ENCODE data around the gene PRKCA. TPM values are rescaled to one million over a fixed set of nuclear protein-coding genes. Genes with fewer than 3 reads are reported as not detected.

PRKCA gene
- total RNA-seq, 1 donor from 2014 or later, result 5.6 TPM

DNA sequence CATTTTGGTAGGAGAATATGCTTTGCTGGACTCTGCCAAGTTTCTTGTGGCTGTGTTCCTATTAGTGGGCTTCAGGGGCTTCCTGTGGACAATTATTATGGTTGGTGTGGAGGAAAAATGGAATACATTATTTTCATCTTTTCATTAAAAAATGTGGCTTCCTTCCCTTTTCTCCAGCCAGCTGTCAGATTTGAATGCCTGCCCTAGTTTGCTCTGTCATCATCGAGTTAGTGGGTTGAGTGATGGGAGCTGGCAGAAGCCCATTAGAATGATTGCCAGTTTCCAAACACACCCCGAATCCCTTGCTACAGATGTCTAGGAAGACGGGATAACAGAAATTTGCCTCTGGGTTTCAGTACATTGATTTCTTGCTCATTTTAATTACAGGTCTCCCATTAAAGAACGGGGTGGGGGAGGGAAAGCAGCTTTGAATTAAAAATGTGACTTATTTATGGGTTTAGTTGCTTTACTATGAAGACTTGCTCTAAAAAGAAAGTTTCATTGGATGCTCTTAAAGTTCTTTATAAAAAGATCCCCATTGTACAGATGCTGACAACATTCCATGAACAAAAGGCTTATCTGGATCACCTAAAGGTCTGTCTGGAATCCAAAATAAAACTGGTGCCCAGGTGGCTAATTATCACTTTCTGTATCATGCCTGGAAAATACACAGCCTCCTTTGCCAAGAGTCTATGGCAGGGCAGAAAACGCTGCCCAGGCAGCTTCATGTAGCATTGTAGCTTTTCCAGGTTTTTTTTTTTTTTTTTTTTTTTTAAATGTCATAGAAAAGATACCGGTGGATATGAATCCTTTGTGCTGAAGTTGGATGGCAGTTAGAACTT, 103.6 kb downstream of the PRKCA start:
- Histone ChIP-seq H3K27ac (replicated peaks) (no peak overlapping the region), H3K4me3 (no peak overlapping the region), H3K9me3 (replicated peaks) (no peaks in the 10 kb centered on the region), H3K4me1 (peaks cover 22% of the 10 kb centered on the region), H3K36me3 (no peaks in the 10 kb centered on the region), H3K27me3 (ENCODE audit: low read depth) (no peaks in the 10 kb centered on the region)
- intact Hi-C loops (cut with micrococcal nuclease), result no loop called here
- TF ChIP-seq, protein P1, sequence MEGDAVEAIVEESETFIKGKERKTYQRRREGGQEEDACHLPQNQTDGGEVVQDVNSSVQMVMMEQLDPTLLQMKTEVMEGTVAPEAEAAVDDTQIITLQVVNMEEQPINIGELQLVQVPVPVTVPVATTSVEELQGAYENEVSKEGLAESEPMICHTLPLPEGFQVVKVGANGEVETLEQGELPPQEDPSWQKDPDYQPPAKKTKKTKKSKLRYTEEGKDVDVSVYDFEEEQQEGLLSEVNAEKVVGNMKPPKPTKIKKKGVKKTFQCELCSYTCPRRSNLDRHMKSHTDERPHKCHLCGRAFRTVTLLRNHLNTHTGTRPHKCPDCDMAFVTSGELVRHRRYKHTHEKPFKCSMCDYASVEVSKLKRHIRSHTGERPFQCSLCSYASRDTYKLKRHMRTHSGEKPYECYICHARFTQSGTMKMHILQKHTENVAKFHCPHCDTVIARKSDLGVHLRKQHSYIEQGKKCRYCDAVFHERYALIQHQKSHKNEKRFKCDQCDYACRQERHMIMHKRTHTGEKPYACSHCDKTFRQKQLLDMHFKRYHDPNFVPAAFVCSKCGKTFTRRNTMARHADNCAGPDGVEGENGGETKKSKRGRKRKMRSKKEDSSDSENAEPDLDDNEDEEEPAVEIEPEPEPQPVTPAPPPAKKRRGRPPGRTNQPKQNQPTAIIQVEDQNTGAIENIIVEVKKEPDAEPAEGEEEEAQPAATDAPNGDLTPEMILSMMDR (IDR thresholded peaks at IDR 0.05; ENCODE audit: borderline replicate concordance), result no peak
- DNase-seq, result no peak

DNA sequence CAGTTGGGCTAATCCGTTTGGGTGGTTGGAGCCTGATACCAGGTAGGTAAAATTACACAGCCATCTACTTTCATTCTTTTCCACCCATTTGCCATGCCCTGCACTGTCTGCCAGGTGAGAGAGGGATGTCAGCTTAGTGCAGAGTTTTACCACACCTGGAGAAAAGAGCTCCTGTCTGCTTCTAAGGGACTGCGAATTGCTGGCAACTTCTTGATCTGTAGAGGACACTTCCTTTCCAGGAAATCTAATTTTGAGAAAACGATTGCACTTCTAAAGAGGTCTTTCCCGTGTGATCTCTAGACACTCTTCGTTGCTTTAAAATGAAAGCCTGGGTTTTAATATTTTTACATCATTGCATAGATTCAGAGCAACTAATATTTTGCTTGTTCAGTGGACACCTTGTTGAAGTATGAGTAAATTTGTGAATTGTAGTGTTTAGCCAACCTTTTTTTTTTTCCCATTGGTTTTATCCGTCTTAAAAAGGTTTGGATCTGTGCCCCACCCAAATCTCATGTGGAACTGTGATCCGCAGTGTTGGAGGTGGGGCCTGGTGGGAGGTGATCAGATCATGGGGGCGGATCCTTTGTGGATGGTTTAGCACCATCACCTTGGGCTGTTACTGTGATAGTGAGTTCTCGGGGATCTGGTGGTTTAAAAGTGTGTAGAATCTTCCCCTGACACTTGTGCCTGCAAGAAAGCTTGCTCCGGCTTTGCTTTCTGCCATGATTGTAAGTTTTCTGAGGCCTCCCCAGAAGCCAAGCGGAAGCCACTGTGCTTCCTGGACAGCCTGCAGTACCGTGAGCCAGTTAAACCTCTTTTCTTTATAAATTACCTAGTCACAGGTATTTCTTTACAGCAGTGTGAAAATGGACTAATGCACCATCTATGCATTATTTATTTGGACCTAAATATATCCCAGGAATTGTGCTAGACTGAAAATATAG, 104.6 kb downstream of the PRKCA start:
- DNase-seq, result no peak
- no peaks in the 10 kb centered on the region for H3K27me3 ChIP-seq (ENCODE audit: low read depth)
- no peaks in the 10 kb centered on the region for H3K9me3 ChIP-seq (replicated peaks)
- no peak overlapping the region for H3K4me3 ChIP-seq
- TF ChIP-seq, protein P1 (IDR thresholded peaks at IDR 0.05; ENCODE audit: borderline replicate concordance), result no peak
- H3K4me1 ChIP-seq, result peaks cover 22% of the 10 kb centered on the region
- no peak overlapping the region for H3K27ac ChIP-seq (replicated peaks)
- H3K36me3 ChIP-seq, result no peaks in the 10 kb centered on the region
- intact Hi-C loops (cut with micrococcal nuclease), result no loop called here

- TF ChIP-seq, protein P1 (IDR thresholded peaks at IDR 0.05; ENCODE audit: borderline replicate concordance), result no peak
Observed at GRCh38 chr17:66407864-66408263, 105.5 kb downstream of the PRKCA start.

DNA sequence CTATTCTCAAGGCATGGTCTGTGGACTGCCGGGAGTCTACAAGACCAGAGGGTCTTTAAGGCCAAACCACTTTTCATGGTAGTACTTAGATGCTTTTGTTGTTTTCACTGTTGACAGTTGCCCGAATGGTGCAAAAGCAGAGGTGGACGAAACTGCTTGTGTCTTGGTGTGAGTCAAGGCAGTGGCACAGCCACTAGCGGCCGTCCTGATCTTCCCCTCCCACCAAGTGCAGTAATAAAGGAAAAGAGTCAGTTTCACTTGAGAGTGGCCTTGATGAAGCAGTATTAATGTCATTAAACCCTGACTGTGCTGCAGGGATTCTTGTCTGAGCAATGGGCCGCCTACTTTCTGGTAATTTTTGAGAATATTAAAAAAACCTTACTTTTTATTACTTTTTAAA, 109.1 kb downstream of the PRKCA start:
- Histone ChIP-seq H3K27me3 (ENCODE audit: low read depth) (no peaks in the 10 kb centered on the region), H3K36me3 (no peaks in the 10 kb centered on the region), H3K4me3 (no peak overlapping the region), H3K4me1 (no peaks in the 10 kb centered on the region), H3K9me3 (replicated peaks) (no peaks in the 10 kb centered on the region), H3K27ac (replicated peaks) (no peak overlapping the region)
- intact Hi-C loops (cut with micrococcal nuclease), result no loop called here
- no peak for DNase-seq
- TF ChIP-seq, protein P1 (IDR thresholded peaks at IDR 0.05; ENCODE audit: borderline replicate concordance), result no peak

More at GRCh38 chr17:66407864-66408263, 105.5 kb downstream of the PRKCA start:
- H3K4me3 ChIP-seq, result no peak overlapping the region
- H3K9me3 ChIP-seq (replicated peaks), result no peaks in the 10 kb centered on the region
- peaks cover 22% of the 10 kb centered on the region for H3K4me1 ChIP-seq
- no peaks in the 10 kb centered on the region for H3K27me3 ChIP-seq (ENCODE audit: low read depth)
- H3K27ac ChIP-seq (replicated peaks), result no peak overlapping the region
- no peaks in the 10 kb centered on the region for H3K36me3 ChIP-seq
- intact Hi-C loops (cut with micrococcal nuclease), result no loop called here
- no peak for DNase-seq

GRCh38 chr17:66412857-66413558, 110.6 kb downstream of the PRKCA start:
- Histone ChIP-seq H3K27ac (replicated peaks) (no peak overlapping the region), H3K27me3 (ENCODE audit: low read depth) (no peaks in the 10 kb centered on the region), H3K4me3 (no peak overlapping the region), H3K36me3 (no peaks in the 10 kb centered on the region), H3K9me3 (replicated peaks) (no peaks in the 10 kb centered on the region), H3K4me1 (no peaks in the 10 kb centered on the region)
- TF ChIP-seq, protein P1 (IDR thresholded peaks at IDR 0.05; ENCODE audit: borderline replicate concordance), result no peak
- DNase-seq, result no peak
- intact Hi-C loops (cut with micrococcal nuclease), result no loop called here
